Body of pancreas (tissue), 4 donors: Measurements from ENCODE around the gene GALNT9.

ENCODE experiments used
- POLR2A ChIP-seq, 3 donors: fragments of 450-650 bp; IDR thresholded peaks; one replicate each; pipeline ENCODE4 v1.6.1; 2016; ENCODE audit warnings: antibody characterized with exemption in 3 of 3, mild to moderate bottlenecking in 2 of 3
- TF ChIP-seq, protein P1 (sequence below), 7 experiments: fragments of 450-650 bp in 4 of 7; fragments of 200-600 bp in 3 of 7; sonication (generic) in 3 of 7; IDR thresholded peaks; one replicate each; pipeline ENCODE4 v1.5.1; 2016 to 2019; ENCODE audit warnings: antibody characterized with exemption in 7 of 7

DNA sequence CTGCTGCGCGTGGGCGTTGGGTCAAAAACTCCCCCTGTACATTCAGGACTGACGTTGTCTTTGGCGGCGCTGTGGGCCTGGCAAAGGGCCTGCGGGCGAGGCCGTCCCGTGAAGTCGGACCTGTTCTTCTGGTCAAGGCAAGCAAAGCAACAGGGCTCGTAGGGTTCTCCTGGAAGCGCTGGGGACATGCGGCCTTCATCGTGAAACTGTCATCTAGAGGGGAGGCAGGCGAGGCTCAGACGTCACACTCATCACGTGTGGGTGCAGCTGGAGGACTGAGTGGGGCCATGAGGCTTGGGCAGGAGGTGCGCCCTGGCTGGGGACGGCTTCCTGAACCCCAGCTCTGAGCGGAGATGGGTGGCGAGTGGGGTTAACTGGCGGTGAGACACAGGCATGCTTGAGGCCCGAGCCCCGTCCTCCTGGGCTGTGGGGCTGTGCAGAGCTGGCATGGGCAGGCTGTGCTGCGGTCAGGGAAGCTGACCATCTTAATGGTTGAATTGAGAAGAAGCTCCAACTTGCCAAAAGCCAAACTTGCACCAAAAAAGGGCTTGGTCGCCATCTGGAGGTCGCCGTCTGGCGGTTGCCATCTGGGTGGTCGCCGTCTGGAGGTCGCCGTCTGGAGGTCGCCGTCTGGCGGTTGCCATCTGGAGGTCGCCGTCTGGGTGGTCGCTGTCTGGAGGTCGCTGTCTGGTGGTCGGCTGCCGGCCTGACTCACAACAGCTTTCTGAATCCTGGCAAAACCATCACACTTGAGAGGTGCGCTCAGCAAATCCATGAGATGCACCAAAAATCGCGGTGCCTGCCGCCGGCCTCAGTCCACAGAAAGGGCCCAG lies 119.0 kb downstream of the GALNT9 start:
- TF ChIP-seq, protein P1, sequence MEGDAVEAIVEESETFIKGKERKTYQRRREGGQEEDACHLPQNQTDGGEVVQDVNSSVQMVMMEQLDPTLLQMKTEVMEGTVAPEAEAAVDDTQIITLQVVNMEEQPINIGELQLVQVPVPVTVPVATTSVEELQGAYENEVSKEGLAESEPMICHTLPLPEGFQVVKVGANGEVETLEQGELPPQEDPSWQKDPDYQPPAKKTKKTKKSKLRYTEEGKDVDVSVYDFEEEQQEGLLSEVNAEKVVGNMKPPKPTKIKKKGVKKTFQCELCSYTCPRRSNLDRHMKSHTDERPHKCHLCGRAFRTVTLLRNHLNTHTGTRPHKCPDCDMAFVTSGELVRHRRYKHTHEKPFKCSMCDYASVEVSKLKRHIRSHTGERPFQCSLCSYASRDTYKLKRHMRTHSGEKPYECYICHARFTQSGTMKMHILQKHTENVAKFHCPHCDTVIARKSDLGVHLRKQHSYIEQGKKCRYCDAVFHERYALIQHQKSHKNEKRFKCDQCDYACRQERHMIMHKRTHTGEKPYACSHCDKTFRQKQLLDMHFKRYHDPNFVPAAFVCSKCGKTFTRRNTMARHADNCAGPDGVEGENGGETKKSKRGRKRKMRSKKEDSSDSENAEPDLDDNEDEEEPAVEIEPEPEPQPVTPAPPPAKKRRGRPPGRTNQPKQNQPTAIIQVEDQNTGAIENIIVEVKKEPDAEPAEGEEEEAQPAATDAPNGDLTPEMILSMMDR (IDR thresholded peaks at IDR 0.05) = no peak
- TF ChIP-seq POLR2A (IDR thresholded peaks at IDR 0.05) = no peak
